Measurements from ENCODE around the gene OGFR. TPM values are rescaled to one million over a fixed set of nuclear protein-coding genes. Genes with fewer than 3 reads are reported as not detected.

OGFR gene
- polyA plus RNA-seq, 2 donors, result 16.9 to 35.6 TPM

DNA sequence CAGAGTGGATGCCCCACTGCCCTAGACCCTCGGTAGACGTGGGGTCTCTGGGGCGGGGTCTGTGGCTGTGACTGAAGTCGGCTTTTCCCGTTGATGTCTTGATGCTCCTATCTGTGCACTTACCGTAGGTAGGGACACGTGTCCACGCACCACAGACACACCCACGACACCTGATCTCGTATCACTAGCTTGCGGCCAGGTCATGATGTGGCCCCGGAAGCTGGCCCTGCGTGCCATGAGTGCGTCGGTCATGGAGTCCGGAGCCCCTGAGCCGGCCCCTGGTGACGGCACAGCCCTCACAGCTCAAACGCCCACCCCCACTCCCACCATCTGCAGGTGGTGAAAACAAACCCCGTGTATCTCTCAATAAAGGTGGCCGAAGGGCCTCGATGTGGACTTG lies 42.3 kb upstream of the OGFR start:
- no peaks in the 10 kb centered on the region for H3K36me3 ChIP-seq (ENCODE audit: control insufficient read depth in 2 of 2, insufficient read depth in 2 of 2, low read length in 1 of 2)
- 84 to 89% methylated on average over 22 of the region's 22 CpGs for WGBS, 2 donors
- peaks cover 0 to 3% of the 10 kb centered on the region in 2 donors for H3K9me3 ChIP-seq (ENCODE audit: control insufficient read depth in 2 of 2, insufficient read depth in 1 of 2, low read depth in 1 of 2, low read length in 1 of 2)
- H3K27me3 ChIP-seq (ENCODE audit: control insufficient read depth in 1 of 2, insufficient read depth in 2 of 2, low read length in 2 of 2), result no peaks in the 10 kb centered on the region
- no peak overlapping the region for H3K27ac ChIP-seq (ENCODE audit: low read depth in 2 of 2, low read length in 1 of 2)
- peaks cover 0 to 5% of the 10 kb centered on the region in 2 donors for H3K4me1 ChIP-seq (ENCODE audit: control insufficient read depth in 2 of 2, insufficient read depth in 2 of 2, low read length in 1 of 2)
- H3K4me3 ChIP-seq (ENCODE audit: low read depth in 1 of 2, low read length in 2 of 2), result no peak overlapping the region

DNA sequence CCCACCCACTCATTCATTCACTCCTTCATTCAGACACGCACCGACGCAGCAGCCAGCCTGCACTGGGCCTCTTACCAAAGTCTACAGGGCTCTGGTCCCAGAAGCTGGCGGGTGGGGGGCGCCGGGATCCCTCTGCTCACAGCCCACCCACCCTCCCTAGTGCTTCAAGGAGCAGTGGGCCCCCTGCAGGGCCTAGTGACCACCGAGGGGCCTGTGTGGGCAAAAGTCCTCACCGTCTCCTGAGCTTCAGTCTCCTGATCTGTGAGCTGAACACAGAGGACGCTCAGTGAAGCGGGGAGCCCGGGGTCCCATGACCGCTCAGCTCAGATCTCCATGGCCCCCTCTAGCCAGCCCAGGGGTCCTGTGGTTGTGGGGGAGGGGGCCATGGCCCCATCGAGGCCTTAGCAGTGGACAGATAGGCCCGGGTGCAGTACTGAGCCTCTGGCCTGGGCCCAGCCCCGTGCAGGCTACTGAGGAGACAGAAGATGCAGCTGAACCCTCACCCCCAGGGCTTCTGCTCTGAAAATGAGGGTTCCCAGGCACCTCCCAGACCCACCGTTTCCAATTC lies 41.8 kb upstream of the OGFR start:
- 84 to 86% methylated on average over 16 of the region's 16 CpGs for WGBS, 2 donors
- Histone ChIP-seq H3K4me1 (ENCODE audit: control insufficient read depth in 2 of 2, insufficient read depth in 2 of 2, low read length in 1 of 2) (peaks cover 0 to 5% of the 10 kb centered on the region in 2 donors), H3K27me3 (ENCODE audit: control insufficient read depth in 1 of 2, insufficient read depth in 2 of 2, low read length in 2 of 2) (no peaks in the 10 kb centered on the region), H3K9me3 (ENCODE audit: control insufficient read depth in 2 of 2, insufficient read depth in 1 of 2, low read depth in 1 of 2, low read length in 1 of 2) (no peaks in the 10 kb centered on the region), H3K27ac (ENCODE audit: low read depth in 2 of 2, low read length in 1 of 2) (no peak overlapping the region), H3K4me3 (ENCODE audit: low read depth in 1 of 2, low read length in 2 of 2) (no peak overlapping the region), H3K36me3 (ENCODE audit: control insufficient read depth in 2 of 2, insufficient read depth in 2 of 2, low read length in 1 of 2) (no peaks in the 10 kb centered on the region)

DNA sequence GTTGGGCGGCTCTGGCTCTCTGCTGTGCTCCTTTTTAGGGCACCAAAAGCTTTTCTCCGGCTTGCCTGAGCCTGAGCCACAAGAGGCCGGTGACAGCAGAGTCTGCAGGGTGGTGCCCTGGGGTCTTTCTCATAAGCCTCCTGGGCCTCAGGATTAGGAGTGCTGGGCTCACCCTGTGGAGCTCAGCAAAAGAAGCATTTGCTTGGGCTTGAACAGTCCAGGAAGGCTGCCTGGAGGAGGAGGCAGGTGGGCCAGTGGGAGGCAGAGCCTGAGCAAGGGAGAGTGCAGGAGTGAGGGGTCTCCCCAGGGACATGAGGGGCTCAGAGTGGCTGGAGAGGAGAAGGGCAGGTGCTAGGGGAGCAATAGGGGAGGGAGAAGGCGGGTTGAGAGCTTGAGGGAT lies 41.2 kb upstream of the OGFR start:
- H3K4me3 ChIP-seq (ENCODE audit: low read depth in 1 of 2, low read length in 2 of 2), result no peak overlapping the region
- H3K27me3 ChIP-seq (ENCODE audit: control insufficient read depth in 1 of 2, insufficient read depth in 2 of 2, low read length in 2 of 2), result no peaks in the 10 kb centered on the region
- 90 to 97% methylated on average over 4 of the region's 4 CpGs for WGBS, 2 donors
- no peaks in the 10 kb centered on the region for H3K36me3 ChIP-seq (ENCODE audit: control insufficient read depth in 2 of 2, insufficient read depth in 2 of 2, low read length in 1 of 2)
- peaks cover 0 to 5% of the 10 kb centered on the region in 2 donors for H3K4me1 ChIP-seq (ENCODE audit: control insufficient read depth in 2 of 2, insufficient read depth in 2 of 2, low read length in 1 of 2)
- H3K9me3 ChIP-seq (ENCODE audit: control insufficient read depth in 2 of 2, insufficient read depth in 1 of 2, low read depth in 1 of 2, low read length in 1 of 2), result no peaks in the 10 kb centered on the region
- no peak overlapping the region for H3K27ac ChIP-seq (ENCODE audit: low read depth in 2 of 2, low read length in 1 of 2)

- H3K27me3 ChIP-seq (ENCODE audit: control insufficient read depth in 1 of 2, insufficient read depth in 2 of 2, low read length in 2 of 2), result no peaks in the 10 kb centered on the region
- H3K36me3 ChIP-seq (ENCODE audit: control insufficient read depth in 2 of 2, insufficient read depth in 2 of 2, low read length in 1 of 2), result no peaks in the 10 kb centered on the region
- H3K4me1 ChIP-seq (ENCODE audit: control insufficient read depth in 2 of 2, insufficient read depth in 2 of 2, low read length in 1 of 2), result peaks cover 0 to 9% of the 10 kb centered on the region in 2 donors
- H3K27ac ChIP-seq (ENCODE audit: low read depth in 2 of 2, low read length in 1 of 2), result no peak overlapping the region
- no peaks in the 10 kb centered on the region for H3K9me3 ChIP-seq (ENCODE audit: control insufficient read depth in 2 of 2, insufficient read depth in 1 of 2, low read depth in 1 of 2, low read length in 1 of 2)
- 90 to 91% methylated on average over 24 to 26 of the region's 26 CpGs for WGBS, 2 donors
- H3K4me3 ChIP-seq (ENCODE audit: low read depth in 1 of 2, low read length in 2 of 2), result no peak overlapping the region
Measured at GRCh38 chr20:62764156-62764935, 40.3 kb upstream of the OGFR start.

DNA sequence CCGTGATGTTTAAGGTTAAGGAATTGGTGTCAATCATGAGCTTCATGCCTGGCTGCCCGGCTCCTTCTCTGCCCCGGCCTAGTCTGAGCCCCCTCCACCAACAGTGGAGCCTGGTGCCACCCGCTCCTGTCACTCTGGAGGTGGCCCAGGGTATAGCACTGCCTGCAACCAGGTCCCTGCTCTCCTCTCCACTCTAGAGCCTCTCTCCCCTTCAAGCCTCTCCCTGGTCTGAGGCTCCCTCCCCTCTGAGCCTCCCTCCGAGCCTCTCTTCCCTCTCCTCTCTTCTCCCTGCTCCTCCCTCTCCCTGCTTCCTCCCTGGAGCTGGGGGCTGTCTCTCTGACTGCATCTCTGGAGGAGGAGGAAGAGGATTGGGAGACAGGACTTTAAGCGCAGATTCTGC lies 39.6 kb upstream of the OGFR start:
- H3K4me1 ChIP-seq (ENCODE audit: control insufficient read depth in 2 of 2, insufficient read depth in 2 of 2, low read length in 1 of 2), result peaks cover 0 to 9% of the 10 kb centered on the region in 2 donors
- H3K9me3 ChIP-seq (ENCODE audit: control insufficient read depth in 2 of 2, insufficient read depth in 1 of 2, low read depth in 1 of 2, low read length in 1 of 2), result no peaks in the 10 kb centered on the region
- H3K36me3 ChIP-seq (ENCODE audit: control insufficient read depth in 2 of 2, insufficient read depth in 2 of 2, low read length in 1 of 2), result no peaks in the 10 kb centered on the region
- H3K27me3 ChIP-seq (ENCODE audit: control insufficient read depth in 1 of 2, insufficient read depth in 2 of 2, low read length in 2 of 2), result no peaks in the 10 kb centered on the region
- WGBS, 2 donors, result 79 to 86% methylated on average over 4 to 6 of the region's 6 CpGs
- H3K4me3 ChIP-seq (ENCODE audit: low read depth in 1 of 2, low read length in 2 of 2), result no peak overlapping the region
- H3K27ac ChIP-seq (ENCODE audit: low read depth in 2 of 2, low read length in 1 of 2), result no peak overlapping the region

GRCh38 chr20:62765432-62766070 lies 39.1 kb upstream of the OGFR start:
- peaks cover 0 to 9% of the 10 kb centered on the region in 2 donors for H3K4me1 ChIP-seq (ENCODE audit: control insufficient read depth in 2 of 2, insufficient read depth in 2 of 2, low read length in 1 of 2)
- 80 to 82% methylated on average over 15 of the region's 15 CpGs for WGBS, 2 donors
- H3K27ac ChIP-seq (ENCODE audit: low read depth in 2 of 2, low read length in 1 of 2), result no peak overlapping the region
- no peaks in the 10 kb centered on the region for H3K27me3 ChIP-seq (ENCODE audit: control insufficient read depth in 1 of 2, insufficient read depth in 2 of 2, low read length in 2 of 2)
- no peaks in the 10 kb centered on the region for H3K9me3 ChIP-seq (ENCODE audit: control insufficient read depth in 2 of 2, insufficient read depth in 1 of 2, low read depth in 1 of 2, low read length in 1 of 2)
- no peak overlapping the region for H3K4me3 ChIP-seq (ENCODE audit: low read depth in 1 of 2, low read length in 2 of 2)
- H3K36me3 ChIP-seq (ENCODE audit: control insufficient read depth in 2 of 2, insufficient read depth in 2 of 2, low read length in 1 of 2), result no peaks in the 10 kb centered on the region

DNA sequence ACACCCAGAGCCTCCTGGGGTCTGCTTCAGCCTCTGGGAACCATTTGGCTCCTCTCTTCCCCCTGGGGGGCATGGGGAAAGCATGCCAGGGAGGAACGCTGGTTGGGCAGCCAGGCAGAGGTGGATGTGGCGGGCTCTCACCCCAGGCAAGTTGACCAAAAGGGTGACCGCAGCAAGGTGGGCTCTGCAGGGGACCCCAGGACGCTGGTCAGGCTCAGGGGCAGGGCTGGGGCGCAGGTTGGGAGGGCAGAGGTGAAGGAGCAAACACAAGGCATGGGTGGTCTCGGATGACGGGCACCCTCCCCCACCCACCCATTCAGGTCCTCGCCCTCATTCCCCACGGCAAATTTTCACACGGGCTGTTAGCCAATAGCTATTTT lies 38.6 kb upstream of the OGFR start:
- H3K36me3 ChIP-seq (ENCODE audit: control insufficient read depth in 2 of 2, insufficient read depth in 2 of 2, low read length in 1 of 2), result no peaks in the 10 kb centered on the region
- WGBS, 2 donors, result 51 to 53% methylated on average over 10 of the region's 10 CpGs
- H3K27me3 ChIP-seq (ENCODE audit: control insufficient read depth in 1 of 2, insufficient read depth in 2 of 2, low read length in 2 of 2), result no peaks in the 10 kb centered on the region

DNA sequence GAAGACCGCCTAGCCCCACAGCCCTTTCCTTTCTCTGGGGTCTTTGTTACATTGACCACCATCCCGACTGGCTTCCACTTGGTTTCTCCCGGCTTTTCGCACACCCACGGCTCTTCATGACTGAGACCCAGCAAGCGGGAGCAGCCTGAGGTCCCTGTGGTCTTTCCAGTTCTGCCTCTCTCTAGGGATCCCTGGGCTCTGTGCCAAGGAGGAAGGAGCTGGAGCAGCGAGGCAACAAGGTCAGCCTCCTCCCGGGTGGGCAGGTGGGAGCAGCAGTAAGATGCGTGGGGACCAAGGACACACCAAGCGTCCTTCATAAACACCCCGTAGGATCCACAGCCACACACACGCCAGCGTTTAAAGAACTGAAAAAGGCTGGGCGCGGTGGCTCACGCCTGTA lies 37.9 kb upstream of the OGFR start:
- no peaks in the 10 kb centered on the region for H3K36me3 ChIP-seq (ENCODE audit: control insufficient read depth in 2 of 2, insufficient read depth in 2 of 2, low read length in 1 of 2)
- H3K9me3 ChIP-seq (ENCODE audit: control insufficient read depth in 2 of 2, insufficient read depth in 1 of 2, low read depth in 1 of 2, low read length in 1 of 2), result no peaks in the 10 kb centered on the region
- no peaks in the 10 kb centered on the region for H3K27me3 ChIP-seq (ENCODE audit: control insufficient read depth in 1 of 2, insufficient read depth in 2 of 2, low read length in 2 of 2)
- H3K4me1 ChIP-seq (ENCODE audit: control insufficient read depth in 2 of 2, insufficient read depth in 2 of 2, low read length in 1 of 2), result peaks cover 0 to 9% of the 10 kb centered on the region in 2 donors
- H3K4me3 ChIP-seq (ENCODE audit: low read depth in 1 of 2, low read length in 2 of 2), result no peak overlapping the region
- no peak overlapping the region for H3K27ac ChIP-seq (ENCODE audit: low read depth in 2 of 2, low read length in 1 of 2)
- WGBS, 2 donors, result 49 to 54% methylated on average over 16 of the region's 16 CpGs

More for the DNA sequence above, 38.6 kb upstream of the OGFR start:
- no peaks in the 10 kb centered on the region for H3K9me3 ChIP-seq (ENCODE audit: control insufficient read depth in 2 of 2, insufficient read depth in 1 of 2, low read depth in 1 of 2, low read length in 1 of 2)
- H3K4me3 ChIP-seq (ENCODE audit: low read depth in 1 of 2, low read length in 2 of 2), result no peak overlapping the region
- H3K4me1 ChIP-seq (ENCODE audit: control insufficient read depth in 2 of 2, insufficient read depth in 2 of 2, low read length in 1 of 2), result peaks cover 0 to 9% of the 10 kb centered on the region in 2 donors
- H3K27ac ChIP-seq (ENCODE audit: low read depth in 2 of 2, low read length in 1 of 2), result no peak overlapping the region

- H3K4me3 ChIP-seq (ENCODE audit: low read depth in 1 of 2, low read length in 2 of 2), result no peak overlapping the region
- 67 to 78% methylated on average over 8 of the region's 8 CpGs for WGBS, 2 donors
- H3K36me3 ChIP-seq (ENCODE audit: control insufficient read depth in 2 of 2, insufficient read depth in 2 of 2, low read length in 1 of 2), result no peaks in the 10 kb centered on the region
- no peaks in the 10 kb centered on the region for H3K27me3 ChIP-seq (ENCODE audit: control insufficient read depth in 1 of 2, insufficient read depth in 2 of 2, low read length in 2 of 2)
- H3K4me1 ChIP-seq (ENCODE audit: control insufficient read depth in 2 of 2, insufficient read depth in 2 of 2, low read length in 1 of 2), result peaks cover 0 to 10% of the 10 kb centered on the region in 2 donors
- no peaks in the 10 kb centered on the region for H3K9me3 ChIP-seq (ENCODE audit: control insufficient read depth in 2 of 2, insufficient read depth in 1 of 2, low read depth in 1 of 2, low read length in 1 of 2)
- H3K27ac ChIP-seq (ENCODE audit: low read depth in 2 of 2, low read length in 1 of 2), result no peak overlapping the region
Measured at GRCh38 chr20:62768234-62768546, 36.4 kb upstream of the OGFR start.
